GM06990 (cell line): ENCODE results near the gene OR4D1.

Experiments used
- DNase-seq: peaks from one replicate; pipeline ENCODE4 v3.0.0-alpha.2; 2011; ENCODE audit not compliant: insufficient read length; ENCODE audit errors: extremely low read depth
- H3K27me3 ChIP-seq: replicated peaks from 2 replicates; pipeline ENCODE4 v1.6.0; 2011; ENCODE audit warnings: low read length; ENCODE audit not compliant: control insufficient read depth, insufficient read depth
- H3K36me3 ChIP-seq: 2 replicates; pipeline ENCODE4 v1.5.1; 2011; ENCODE audit warnings: low read length; ENCODE audit not compliant: control insufficient read depth, insufficient read depth
- H3K4me3 ChIP-seq: replicated peaks from 2 replicates; pipeline ENCODE4 v1.5.1; 2011; ENCODE audit warnings: low read depth, mild to moderate bottlenecking, control low read depth, low read length
- CTCF ChIP-seq: IDR thresholded peaks from 2 replicates; pipeline ENCODE4 v1.5.1; 2011; ENCODE audit warnings: low read length, control low read depth, mild to moderate bottlenecking, inconsistent platforms; ENCODE audit not compliant: insufficient read depth, poor library complexity, severe bottlenecking

Gene OR4D1

GRCh38 chr17:58187675-58188074, 39.5 kb downstream of the OR4D1 start:
- H3K36me3 ChIP-seq: no peaks in the 10 kb centered on the region
- H3K27me3 ChIP-seq: no peaks in the 10 kb centered on the region; the same call in 1 of the 2 replicates
- DNase-seq: no peak
- no peak for TF ChIP-seq CTCF
- H3K4me3 ChIP-seq: no peak overlapping the region

DNA sequence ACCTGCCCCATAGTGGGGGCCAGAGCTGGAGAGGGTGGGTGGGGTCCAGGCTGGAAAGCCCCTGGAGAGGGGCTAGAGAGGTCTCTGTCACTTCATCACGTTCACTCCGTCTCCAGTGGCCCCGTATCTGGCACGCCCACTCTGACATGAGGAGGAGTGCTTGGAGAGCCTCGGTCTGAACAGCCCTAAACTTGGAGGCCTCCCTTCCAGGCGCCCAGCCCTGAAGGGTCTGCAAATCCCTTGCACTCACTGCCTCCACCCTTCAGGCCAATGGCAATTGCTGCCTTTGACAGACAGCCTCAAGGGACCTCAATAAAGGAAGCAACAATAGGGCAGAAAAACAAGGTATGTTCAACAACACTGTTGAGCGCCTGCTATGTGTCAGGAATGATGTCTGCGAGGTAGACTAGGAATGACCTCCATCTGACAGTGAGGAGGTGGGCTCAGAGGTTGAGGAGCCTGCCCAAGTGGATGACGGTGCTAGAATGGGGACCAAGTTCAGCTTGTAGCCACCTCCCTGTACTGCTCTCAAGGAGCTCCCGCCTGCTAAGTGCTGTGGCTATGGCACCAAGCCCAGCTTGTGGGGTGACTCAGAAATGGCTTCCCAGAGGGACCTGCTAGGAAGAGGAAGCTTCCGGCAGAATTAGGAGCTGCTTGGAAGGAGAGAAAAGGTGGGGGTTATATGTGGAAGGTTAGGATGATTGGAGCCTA, 41.4 kb downstream of the OR4D1 start:
- no peak for DNase-seq

DNA sequence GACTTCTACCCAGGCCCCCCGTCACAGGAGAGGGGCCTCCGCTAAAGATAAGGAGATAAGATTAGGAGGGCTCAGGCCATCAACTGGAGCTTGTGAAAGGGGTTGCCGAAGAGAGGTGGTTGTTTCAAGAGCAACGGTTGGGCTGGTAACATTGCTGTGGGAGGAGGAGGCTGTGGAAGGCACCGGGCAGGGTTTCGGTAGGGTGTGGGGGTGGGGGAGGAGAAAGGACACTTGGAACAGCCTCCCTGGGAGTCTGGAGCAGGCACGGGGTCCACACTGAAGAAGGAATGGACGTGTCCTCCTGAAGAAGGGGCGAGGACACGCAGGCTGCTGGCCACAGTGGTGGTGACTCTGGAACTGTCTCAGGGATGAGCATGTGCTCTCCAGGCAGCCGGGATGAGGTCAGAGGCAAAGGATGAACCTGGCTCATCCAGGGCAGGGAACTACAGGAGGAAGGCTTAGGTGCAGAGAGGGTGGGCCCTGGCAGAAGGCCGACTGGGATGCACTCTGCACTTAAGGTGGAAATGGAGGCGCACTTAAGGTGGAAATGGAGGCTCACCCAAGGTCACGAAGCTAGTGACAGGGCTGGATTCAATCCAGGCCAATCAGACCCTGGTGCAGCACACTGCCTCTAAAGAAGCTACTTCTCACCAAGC, 43.2 kb downstream of the OR4D1 start:
- no peak overlapping the region for H3K4me3 ChIP-seq
- no peaks in the 10 kb centered on the region; the same call in 1 of the 2 replicates for H3K27me3 ChIP-seq
- TF ChIP-seq CTCF: no peak
- no peaks in the 10 kb centered on the region for H3K36me3 ChIP-seq
- no peak for DNase-seq

More for the DNA sequence above, 41.4 kb downstream of the OR4D1 start:
- TF ChIP-seq CTCF: no peak
- Histone ChIP-seq H3K27me3 (no peaks in the 10 kb centered on the region; the same call in 1 of the 2 replicates), H3K36me3 (no peaks in the 10 kb centered on the region), H3K4me3 (no peak overlapping the region)

- Histone ChIP-seq H3K27me3 (no peaks in the 10 kb centered on the region; the same call in 1 of the 2 replicates), H3K36me3 (no peaks in the 10 kb centered on the region), H3K4me3 (no peak within 1 kb of the TSS)
- TF ChIP-seq CTCF: no peak
- no peak for DNase-seq
Observed at GRCh38 chr17:58192612-58193011, 44.4 kb downstream of the OR4D1 start, which contains the start of gene EPX. EPX (plus strand) TSS chr17:58192726; CDS start chr17:58192847, 121 bp downstream.

- no peaks in the 10 kb centered on the region; the same call in 1 of the 2 replicates for H3K27me3 ChIP-seq
- no peak for DNase-seq
- H3K4me3 ChIP-seq: no peak overlapping the region
- no peaks in the 10 kb centered on the region for H3K36me3 ChIP-seq
- no peak for TF ChIP-seq CTCF
Observed at GRCh38 chr17:58193641-58194255, 45.6 kb downstream of the OR4D1 start.
